Testis (tissue), 2 donors: Measurements from ENCODE around the gene WWC1.

Source experiments
- CTCF ChIP-seq, 3 experiments: fragments of 450-650 bp in 2 of 3; fragments of 200-600 bp in 1 of 3; sonication (generic) in 1 of 3; IDR thresholded peaks; one replicate each; pipeline ENCODE4 v1.5.1; 2016 to 2019; ENCODE audit warnings: antibody characterized with exemption in 3 of 3, mild to moderate bottlenecking in 2 of 3, moderate library complexity in 1 of 3
- POLR2A ChIP-seq: fragments of 450-650 bp; IDR thresholded peaks from one replicate; pipeline ENCODE4 v1.6.1; 2017; ENCODE audit warnings: antibody characterized with exemption, mild to moderate bottlenecking, moderate library complexity

DNA sequence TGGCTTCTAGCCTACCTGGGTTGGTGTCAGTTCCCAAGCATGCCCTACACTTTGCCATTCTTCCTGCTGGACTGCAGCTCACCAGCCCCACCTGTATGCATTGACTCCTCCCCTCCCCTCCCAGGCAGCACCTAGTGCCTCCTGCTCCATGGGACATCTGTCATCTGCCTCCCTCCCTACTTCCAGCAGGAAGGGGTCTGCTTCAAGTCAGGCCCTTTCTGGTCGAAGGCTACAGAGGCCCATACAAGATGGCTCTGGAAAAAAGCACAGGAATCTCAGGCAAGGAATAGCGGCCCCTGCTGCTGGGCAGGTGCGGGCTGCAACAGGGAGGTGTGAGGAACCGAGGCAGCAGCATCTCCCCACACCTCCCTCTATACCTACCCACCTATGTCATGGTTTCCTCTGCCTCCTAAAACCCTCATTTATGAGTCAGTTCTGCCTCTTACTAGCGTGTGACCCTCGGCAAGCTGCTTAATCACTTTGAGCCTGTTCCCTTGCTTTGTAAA, 19.7 kb downstream of the WWC1 start:
- TF ChIP-seq CTCF (IDR thresholded peaks at IDR 0.05) (no peak), POLR2A (no peak)
